Brain microvascular endothelial cell (primary cell): ENCODE data around the gene PDE11A.

ENCODE experiments used
- DNase-seq: peaks from one replicate; pipeline ENCODE4 v3.0.0-alpha.2; 2020
- H3K27ac ChIP-seq: fragments of 250-450 bp; sonication (Bioruptor Pico); 2 replicates; pipeline ENCODE4 v1.5.1; 2020; ENCODE audit warnings: mild to moderate bottlenecking, moderate library complexity
- H3K27me3 ChIP-seq: fragments of 250-450 bp; sonication (Bioruptor Pico); replicated peaks from 2 replicates; pipeline ENCODE4 v1.5.1; 2020; ENCODE audit warnings: mild to moderate bottlenecking
- H3K36me3 ChIP-seq: fragments of 250-450 bp; sonication (Bioruptor Pico); replicated peaks from 2 replicates; pipeline ENCODE4 v1.5.1; 2020; ENCODE audit warnings: mild to moderate bottlenecking
- H3K4me3 ChIP-seq: 2 replicates; pipeline ENCODE4 v1.5.1; 2011; ENCODE audit warnings: low read depth, mild to moderate bottlenecking, control low read depth, low read length, moderate library complexity
- CTCF ChIP-seq: IDR thresholded peaks from 2 replicates; pipeline ENCODE4 v1.5.1; 2011; ENCODE audit warnings: low read depth, mild to moderate bottlenecking, moderate library complexity, low read length, control low read depth, inconsistent platforms; ENCODE audit errors: missing control alignments
- in situ Hi-C: cut with HindIII; loops from 2 replicates; pipeline ENCODE4 v1.10.0; 2017; ENCODE audit warnings: low sequenced_read_pairs, low pct_ligation_motif_present

Gene PDE11A

DNA sequence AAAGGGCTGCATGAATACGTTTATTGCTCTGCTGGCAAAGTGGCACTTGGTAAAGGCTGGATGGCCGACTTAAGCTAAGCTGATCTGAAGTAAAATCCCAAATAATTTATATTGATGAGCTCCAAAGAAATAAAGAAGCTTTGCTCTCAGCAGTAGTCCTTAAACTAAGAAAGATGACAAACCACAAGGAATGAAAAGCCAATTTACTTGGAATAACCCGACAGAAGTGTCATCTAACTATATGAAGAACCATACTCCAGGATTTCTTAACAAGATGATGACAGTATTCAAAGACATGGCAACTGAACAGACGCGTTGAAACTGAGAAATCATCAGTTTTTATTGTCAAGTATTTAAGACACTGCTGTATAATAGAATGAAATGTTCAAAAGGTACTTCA lies 294.1 kb downstream of the PDE11A start:
- in situ Hi-C loops, result no loop called here
- no peak for DNase-seq
- H3K36me3 ChIP-seq, result no peaks in the 10 kb centered on the region
- no peaks in the 10 kb centered on the region for H3K27me3 ChIP-seq
- TF ChIP-seq CTCF, result no peak
- no peak overlapping the region for H3K27ac ChIP-seq
- no peak overlapping the region for H3K4me3 ChIP-seq

DNA sequence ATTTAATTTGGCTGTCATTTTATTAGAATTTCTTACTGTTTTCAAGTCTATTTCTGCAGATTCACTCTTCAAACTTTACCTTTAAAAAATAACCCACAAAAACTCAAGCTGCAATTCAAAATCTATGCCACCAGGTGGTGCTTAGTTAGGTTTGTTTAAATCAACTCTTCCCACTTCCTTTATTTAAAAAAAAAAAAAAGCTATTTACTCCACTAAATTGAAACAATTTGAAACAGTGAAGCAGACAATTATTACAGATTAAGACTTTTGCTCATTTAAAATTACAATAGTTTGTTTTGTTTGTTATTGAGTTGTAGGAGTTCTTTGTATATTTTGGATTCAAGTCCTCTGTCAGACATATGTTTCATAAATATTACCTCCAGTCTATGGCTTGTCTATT lies 300.0 kb downstream of the PDE11A start:
- peak; percentile 41 for DNase-seq
- H3K27me3 ChIP-seq, result no peaks in the 10 kb centered on the region

DNA sequence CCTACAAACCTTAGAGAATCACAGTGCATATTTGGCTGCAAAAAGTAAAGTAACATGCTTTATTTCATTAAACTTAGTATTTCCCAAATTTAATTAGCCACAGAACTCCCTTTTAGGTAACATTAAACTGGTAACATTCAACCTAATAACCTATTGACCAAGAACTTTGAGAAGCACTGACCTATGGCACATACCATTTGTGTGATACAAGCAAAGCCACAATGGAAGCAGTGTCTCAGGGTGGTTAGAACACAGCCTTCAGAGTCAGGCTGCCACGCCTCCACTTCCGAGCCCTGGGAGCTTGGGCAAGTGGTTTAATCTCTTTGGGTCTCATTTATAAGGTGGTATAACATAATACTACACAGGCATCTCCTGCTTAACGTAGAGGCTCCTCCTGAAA lies 301.4 kb downstream of the PDE11A start:
- no peak overlapping the region for H3K27ac ChIP-seq
- H3K4me3 ChIP-seq, result no peak overlapping the region
- no peak for DNase-seq
- no peaks in the 10 kb centered on the region for H3K27me3 ChIP-seq
- no peak for TF ChIP-seq CTCF
- in situ Hi-C loops, result no loop called here
- H3K36me3 ChIP-seq, result no peaks in the 10 kb centered on the region

More for the DNA sequence above, 300.0 kb downstream of the PDE11A start:
- Histone ChIP-seq H3K4me3 (no peak overlapping the region), H3K36me3 (no peaks in the 10 kb centered on the region), H3K27ac (no peak overlapping the region)
- in situ Hi-C loops, result no loop called here
- TF ChIP-seq CTCF, result peak; percentile 41

DNA sequence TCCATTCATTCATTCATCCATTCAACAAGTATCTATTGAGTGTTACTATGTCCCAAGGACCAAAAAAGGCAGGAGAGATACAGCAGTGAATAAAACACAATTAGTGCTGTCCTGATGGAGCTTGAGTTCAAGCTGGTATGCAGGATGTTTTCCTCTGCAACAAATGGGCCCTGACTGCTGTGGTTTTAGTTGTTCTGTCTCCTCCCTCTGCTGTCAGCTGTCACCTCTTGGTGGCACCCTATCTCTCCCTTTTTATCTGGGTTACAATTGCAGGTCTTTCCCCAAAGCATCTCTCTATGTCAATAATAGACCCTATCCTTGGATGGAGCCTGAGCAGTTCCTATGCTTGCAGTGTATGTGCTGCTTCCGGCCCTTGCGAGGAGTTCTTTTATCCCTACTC lies 304.8 kb downstream of the PDE11A start:
- Histone ChIP-seq H3K36me3 (no peaks in the 10 kb centered on the region), H3K27ac (no peak overlapping the region), H3K4me3 (no peak overlapping the region), H3K27me3 (no peaks in the 10 kb centered on the region)
- in situ Hi-C loops, result no loop called here
- DNase-seq, result no peak
- TF ChIP-seq CTCF, result no peak

DNA sequence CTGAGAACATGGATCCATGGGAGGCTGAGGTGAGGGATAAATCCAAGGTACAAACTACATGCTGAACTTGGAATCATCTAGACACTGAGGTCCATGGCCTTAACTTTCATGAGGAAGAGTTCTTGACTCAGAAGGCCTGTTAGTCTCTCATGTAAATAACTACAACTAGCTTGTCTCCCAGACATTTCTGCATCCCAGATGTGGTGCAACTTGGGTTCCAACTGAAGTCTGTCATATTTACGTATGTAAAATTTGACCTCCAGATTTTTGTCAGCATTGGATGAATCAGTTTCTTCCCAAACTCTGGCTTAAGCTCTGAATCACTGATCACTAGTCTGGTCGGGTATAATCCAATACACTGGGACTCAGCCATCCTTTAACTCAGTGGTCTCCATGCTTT lies 306.9 kb downstream of the PDE11A start:
- H3K27me3 ChIP-seq, result no peaks in the 10 kb centered on the region
- DNase-seq, result no peak
- in situ Hi-C loops, result no loop called here
- no peak overlapping the region for H3K4me3 ChIP-seq
- no peak overlapping the region for H3K27ac ChIP-seq
- TF ChIP-seq CTCF, result no peak
- H3K36me3 ChIP-seq, result no peaks in the 10 kb centered on the region

DNA sequence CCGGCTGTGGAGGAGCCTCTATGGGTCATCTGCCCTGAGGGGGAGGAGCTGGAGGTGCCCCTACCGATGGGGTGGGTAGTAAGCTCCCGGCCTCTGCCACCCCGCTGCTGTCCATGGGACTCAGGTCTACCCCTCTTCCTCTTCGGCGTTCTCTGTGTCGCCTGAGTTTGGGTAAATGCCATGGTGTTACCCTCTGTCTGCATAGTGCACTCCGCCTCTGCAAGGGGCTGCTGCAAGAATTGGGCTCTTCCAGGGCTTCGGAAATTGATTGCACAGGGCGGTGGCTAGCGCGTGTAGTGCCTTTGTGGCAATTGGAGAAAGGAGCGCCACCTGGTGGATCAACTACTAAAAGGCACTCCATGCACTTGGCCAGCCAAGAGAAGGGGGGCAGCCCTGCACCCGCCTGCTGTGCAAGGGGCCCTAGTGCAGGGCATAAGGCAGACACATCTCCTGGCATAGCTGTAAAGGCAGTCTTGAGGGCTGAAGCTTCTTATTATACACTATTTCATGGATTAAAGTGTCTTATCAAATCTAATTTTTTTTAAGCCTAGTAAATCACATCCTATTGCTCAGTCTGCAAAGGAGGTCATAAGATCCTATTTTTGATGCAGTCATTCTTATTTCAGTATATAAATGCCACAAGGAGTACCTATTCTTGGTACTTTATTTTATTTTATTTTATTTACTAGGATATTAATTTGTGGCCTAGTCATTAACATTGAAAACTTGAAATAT lies 308.9 kb downstream of the PDE11A start:
- H3K36me3 ChIP-seq, result no peaks in the 10 kb centered on the region
- H3K4me3 ChIP-seq, result peak overlapping the region; percentile 31
- in situ Hi-C loops, result no loop called here
- peak; percentile 58 for DNase-seq
- no peak overlapping the region for H3K27ac ChIP-seq
- peaks cover 2% of the 10 kb centered on the region for H3K27me3 ChIP-seq
- peak; percentile 90 for TF ChIP-seq CTCF
